Sigmoid colon (tissue), 7 donors: ENCODE results near the gene TBC1D2. TPM values are rescaled to one million over a fixed set of nuclear protein-coding genes. Genes with fewer than 3 reads are reported as not detected.

ENCODE experiments used
- DNase-seq: peaks from one replicate; pipeline ENCODE4 v3.0.0-alpha.2; 2019
- H3K27ac ChIP-seq, 4 donors: fragments of 200-600 bp; sonication (generic); one replicate each; pipeline ENCODE4 v1.5.1; 2016 to 2019; ENCODE audit warnings: mild to moderate bottlenecking in 1 of 4
- H3K27me3 ChIP-seq, 3 donors: fragments of 200-600 bp; sonication (generic); one replicate each; pipeline ENCODE4 v1.5.1; 2019; ENCODE audit warnings: mild to moderate bottlenecking in 1 of 3
- H3K36me3 ChIP-seq, 4 donors: fragments of 200-600 bp; sonication (generic); one replicate each; pipeline ENCODE4 v1.5.1; 2016 to 2019
- H3K4me1 ChIP-seq, 4 donors: fragments of 200-600 bp; sonication (generic); one replicate each; pipeline ENCODE4 v1.5.1; 2017 to 2019
- H3K4me3 ChIP-seq, 4 donors: fragments of 200-600 bp; sonication (generic); one replicate each; pipeline ENCODE4 v1.5.1; 2017 to 2019; ENCODE audit warnings: mild to moderate bottlenecking in 2 of 4, moderate library complexity in 1 of 4
- H3K9me3 ChIP-seq, 4 donors: fragments of 200-600 bp in 3 of 4; sonication (generic) in 3 of 4; one replicate each; pipeline versions ENCODE4 v1.5.1 to v1.6.1; 2013 to 2019
- CTCF ChIP-seq, 4 experiments: fragments of 450-650 bp in 3 of 4; fragments of 200-600 bp in 1 of 4; IDR thresholded peaks; one replicate each; pipeline ENCODE4 v1.5.1; 2016 to 2019; ENCODE audit warnings: antibody characterized with exemption in 4 of 4, mild to moderate bottlenecking in 3 of 4, moderate library complexity in 2 of 4
- EP300 ChIP-seq, 4 donors: sonication (generic); formaldehyde crosslinking; IDR thresholded peaks; one replicate each; pipeline ENCODE4 v1.6.1; 2017; ENCODE audit warnings: antibody characterized with exemption in 4 of 4
- POLR2A ChIP-seq, 2 donors: fragments of 450-650 bp; IDR thresholded peaks; one replicate each; pipeline ENCODE4 v1.6.1; 2016; ENCODE audit warnings: antibody characterized with exemption in 2 of 2, mild to moderate bottlenecking in 2 of 2, moderate library complexity in 2 of 2
- POLR2AphosphoS5 ChIP-seq, 4 donors: sonication (generic); formaldehyde crosslinking; IDR thresholded peaks; one replicate each; pipeline ENCODE4 v1.6.1; 2017; ENCODE audit warnings: antibody characterized with exemption in 4 of 4
- WGBS, 2 donors: extraction: QIAGEN DNeasy Blood & Tissue Kit; methylation state at CpG; one replicate each; pipeline ENCODE4 v1.1.7; 2013; 5-methylcytosine and 5-hydroxymethylcytosine counted together
- intact Hi-C: fragments of 100-400 bp; cut with DNase I; formaldehyde crosslinking; loops from one replicate; pipeline ENCODE4 v1.15.1; 2023
- polyA plus RNA-seq, 3 donors: library from polyadenylated mRNA; stranded (reverse); fragments of 200-250 nt; gene quantifications; one replicate each; pipeline ENCODE4 v1.2.3, GENCODE V29; 2013
- total RNA-seq, 4 donors: library from RNA; depleted of rRNA; stranded (reverse); fragments of >200 nt; gene quantifications; one replicate each; pipeline ENCODE4 v1.1.0, GENCODE V29; 2016
- donor health status: healthy with polysubstance abuse.
- donor health status: Bipolar disorder and iron deficiency.
- donor health status: healthy.

TBC1D2 gene
- total and polyA plus RNA-seq, 7 donors = 4.8 to 23.8 (median 13.3) TPM

- Histone ChIP-seq H3K4me3 (no peak overlapping the region), H3K27me3 (no peaks in the 10 kb centered on the region), H3K27ac (no peak overlapping the region), H3K36me3 (no peaks in the 10 kb centered on the region), H3K9me3 (no peaks in the 10 kb centered on the region), H3K4me1 (peaks cover 0 to 4% (median 0%) of the 10 kb centered on the region in 4 donors)
- DNase-seq = no peak
- WGBS, 2 donors = 84 to 85% methylated on average over 4 of the region's 4 CpGs
- intact Hi-C loops = loop anchor here (1.0 to 10.0 kb wide), 2 partner anchors 59 to 130 kb away; no protein-coding TSS in a partner anchor
- no peak for TF ChIP-seq CTCF (IDR thresholded peaks at IDR 0.05)
- no peak for TF ChIP-seq POLR2A (IDR thresholded peaks at IDR 0.05)
- TF ChIP-seq EP300 (IDR thresholded peaks at IDR 0.05) = no peak
- no peak for TF ChIP-seq POLR2AphosphoS5 (IDR thresholded peaks at IDR 0.05)
These were observed 50.8 kb downstream of the TBC1D2 start for GRCh38 chr9:98204692-98205091.

GRCh38 chr9:98203153-98203552 is 52.3 kb downstream of the TBC1D2 start:
- no peak overlapping the region for H3K27ac ChIP-seq
- no peak for TF ChIP-seq EP300 (IDR thresholded peaks at IDR 0.05)
- no peak for TF ChIP-seq CTCF (IDR thresholded peaks at IDR 0.05)
- TF ChIP-seq POLR2AphosphoS5 (IDR thresholded peaks at IDR 0.05) = no peak
- no peak for TF ChIP-seq POLR2A (IDR thresholded peaks at IDR 0.05)
- no peak for DNase-seq
- peaks cover 0 to 4% (median 0%) of the 10 kb centered on the region in 4 donors for H3K4me1 ChIP-seq
- 82 to 89% methylated on average over 7 of the region's 7 CpGs for WGBS, 2 donors
- no peak overlapping the region for H3K4me3 ChIP-seq
- H3K9me3 ChIP-seq = no peaks in the 10 kb centered on the region
- H3K36me3 ChIP-seq = peaks cover 0 to 5% (median 0%) of the 10 kb centered on the region in 4 donors
- no peaks in the 10 kb centered on the region for H3K27me3 ChIP-seq
- intact Hi-C loops = loop anchor here (10.0 kb wide), 1 partner anchor 128 kb away; no protein-coding TSS in a partner anchor

- Histone ChIP-seq H3K27me3 (no peaks in the 10 kb centered on the region), H3K36me3 (peaks cover 0 to 5% (median 0%) of the 10 kb centered on the region in 4 donors), H3K4me1 (peaks cover 0 to 4% (median 0%) of the 10 kb centered on the region in 4 donors), H3K9me3 (no peaks in the 10 kb centered on the region), H3K4me3 (no peak overlapping the region), H3K27ac (no peak overlapping the region)
- no peak for DNase-seq
- 86 to 88% methylated on average over 5 of the region's 5 CpGs for WGBS, 2 donors
- intact Hi-C loops = loop anchor here (10.0 kb wide), 1 partner anchor 127 kb away; no protein-coding TSS in a partner anchor
- TF ChIP-seq CTCF (IDR thresholded peaks at IDR 0.05) = no peak
- no peak for TF ChIP-seq POLR2A (IDR thresholded peaks at IDR 0.05)
- no peak for TF ChIP-seq POLR2AphosphoS5 (IDR thresholded peaks at IDR 0.05)
- no peak for TF ChIP-seq EP300 (IDR thresholded peaks at IDR 0.05)
These were observed 53.2 kb downstream of the TBC1D2 start for GRCh38 chr9:98202252-98202651.

GRCh38 chr9:98201749-98202148 is 53.7 kb downstream of the TBC1D2 start:
- WGBS, 2 donors = 96 to 97% methylated on average over 7 of the region's 7 CpGs
- DNase-seq = no peak
- Histone ChIP-seq H3K27me3 (no peaks in the 10 kb centered on the region), H3K4me1 (peaks cover 0 to 4% (median 0%) of the 10 kb centered on the region in 4 donors), H3K36me3 (peaks cover 0 to 5% (median 0%) of the 10 kb centered on the region in 4 donors), H3K4me3 (no peak overlapping the region), H3K9me3 (no peaks in the 10 kb centered on the region), H3K27ac (no peak overlapping the region)
- intact Hi-C loops = loop anchor here (10.0 kb wide), 1 partner anchor 127 kb away; no protein-coding TSS in a partner anchor
- TF ChIP-seq POLR2AphosphoS5 (IDR thresholded peaks at IDR 0.05) = no peak
- no peak for TF ChIP-seq EP300 (IDR thresholded peaks at IDR 0.05)
- no peak for TF ChIP-seq CTCF (IDR thresholded peaks at IDR 0.05)
- no peak for TF ChIP-seq POLR2A (IDR thresholded peaks at IDR 0.05)

GRCh38 chr9:98201102-98201501 is 54.3 kb downstream of the TBC1D2 start:
- intact Hi-C loops = loop anchor here (10.0 kb wide), 1 partner anchor 126 kb away; no protein-coding TSS in a partner anchor
- H3K27ac ChIP-seq = no peak overlapping the region
- no peak for DNase-seq
- no peaks in the 10 kb centered on the region for H3K27me3 ChIP-seq
- WGBS, 2 donors = 80 to 90% methylated on average over 6 of the region's 6 CpGs
- H3K4me3 ChIP-seq = no peak overlapping the region
- TF ChIP-seq EP300 (IDR thresholded peaks at IDR 0.05) (no peak), POLR2AphosphoS5 (IDR thresholded peaks at IDR 0.05) (no peak), CTCF (IDR thresholded peaks at IDR 0.05) (no peak), POLR2A (IDR thresholded peaks at IDR 0.05) (no peak)
- peaks cover 0 to 5% (median 0%) of the 10 kb centered on the region in 4 donors for H3K36me3 ChIP-seq
- H3K4me1 ChIP-seq = peaks cover 0 to 4% (median 0%) of the 10 kb centered on the region in 4 donors
- no peaks in the 10 kb centered on the region for H3K9me3 ChIP-seq
